ENCODE measurements around the gene CLDN14.

The CLDN14 gene

DNA sequence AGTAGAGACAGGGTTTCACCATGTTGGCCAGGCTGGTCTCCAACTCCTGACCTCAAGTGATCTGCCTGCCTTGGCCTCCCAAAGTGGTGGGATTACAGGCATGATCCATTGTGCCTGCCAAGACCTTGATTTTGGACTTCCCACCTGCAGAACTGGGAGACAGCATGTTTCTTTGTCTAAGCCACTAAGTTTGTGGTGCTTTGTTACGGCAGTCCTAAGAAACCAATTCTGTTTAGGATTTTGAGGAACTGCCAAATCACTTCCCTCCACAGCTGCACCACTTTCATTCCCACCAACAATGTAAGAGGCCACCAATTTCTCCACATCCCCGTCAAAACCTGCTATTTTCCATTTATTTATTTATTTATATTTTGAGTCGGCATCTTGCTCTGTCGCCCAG, 48.7 kb downstream of the CLDN14 start:
- no peak for DNase-seq

- no peak for DNase-seq
These were observed 49.1 kb downstream of the CLDN14 start for GRCh38 chr21:36430841-36431240.

GRCh38 chr21:36429947-36430546, 49.9 kb downstream of the CLDN14 start:
- peak; percentile 98 for DNase-seq

DNA sequence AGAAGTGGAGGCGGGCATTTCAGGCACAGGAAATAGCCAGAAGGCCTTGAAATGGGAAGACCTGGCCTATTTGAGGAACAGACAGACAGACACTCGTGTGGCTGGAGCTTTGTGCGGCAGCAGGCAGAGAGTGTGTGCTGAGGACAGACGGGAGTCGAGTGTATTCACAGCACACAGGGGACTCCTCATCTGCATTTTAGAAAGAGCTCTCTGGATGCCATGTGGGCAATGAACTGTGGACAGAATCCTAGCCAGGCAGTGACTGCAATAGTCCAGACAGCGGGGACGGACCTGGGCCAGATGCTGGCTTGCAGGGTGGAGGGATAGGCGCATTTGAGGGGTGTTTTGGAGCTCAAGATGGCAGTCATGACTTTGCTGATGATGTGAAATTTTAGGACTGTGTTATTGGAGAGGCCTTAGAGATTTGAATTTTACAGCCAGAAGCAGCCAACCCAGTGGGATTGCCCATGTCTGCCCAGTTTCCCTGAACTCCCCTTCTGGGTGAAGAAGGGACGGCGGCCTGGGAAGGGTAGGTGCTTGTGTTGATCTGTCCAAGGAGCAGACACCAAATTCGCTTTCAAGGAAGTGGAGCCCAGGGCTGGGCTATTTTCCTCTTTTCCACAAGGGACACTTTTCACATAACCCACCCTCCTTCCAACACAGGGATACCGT, 51.0 kb downstream of the CLDN14 start:
- no peak for DNase-seq

DNA sequence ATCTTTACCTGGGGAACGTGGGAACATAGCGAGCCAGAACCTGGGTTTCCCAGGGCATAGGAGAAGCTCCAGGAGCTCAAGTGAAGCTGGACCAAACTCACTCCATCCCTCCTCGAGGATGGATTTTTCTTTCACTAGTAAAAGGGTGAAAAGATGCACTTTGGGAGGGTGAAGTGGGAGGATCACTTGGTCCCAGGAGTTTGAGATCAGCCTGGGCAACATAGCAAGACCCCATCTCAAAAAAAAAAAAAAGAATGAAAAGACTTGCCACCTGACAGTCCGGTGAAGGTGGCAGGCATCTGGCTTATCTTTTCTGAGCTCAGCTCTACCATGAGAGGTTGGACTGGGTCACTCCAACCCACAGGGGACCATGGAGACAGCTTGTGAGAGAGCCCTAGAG, 52.4 kb downstream of the CLDN14 start:
- no peak for DNase-seq

DNA sequence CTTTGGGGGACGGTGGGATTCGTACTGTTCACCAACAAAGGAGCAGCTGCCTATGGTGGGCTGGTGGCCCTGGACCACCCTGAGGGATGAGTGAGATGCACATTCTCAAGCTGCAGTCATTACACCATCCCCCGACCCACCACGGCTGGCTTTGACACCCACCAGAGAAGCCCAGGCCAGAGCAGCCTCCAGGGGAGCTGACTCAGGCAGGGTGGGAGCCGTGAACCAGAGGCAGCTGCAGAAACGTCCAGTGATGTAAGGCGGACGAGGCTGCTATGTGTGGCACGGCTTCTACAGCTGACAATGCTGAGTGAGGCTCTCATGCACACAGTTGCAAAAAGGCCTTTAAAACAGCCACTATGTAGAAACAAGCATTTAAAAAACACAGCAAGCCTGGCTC, 54.6 kb downstream of the CLDN14 start:
- DNase-seq = peak; percentile 73

GRCh38 chr21:36424592-36424991, 55.3 kb downstream of the CLDN14 start:
- DNase-seq = no peak

GRCh38 chr21:36423771-36424433, 56.0 kb downstream of the CLDN14 start:
- no peak for DNase-seq

- DNase-seq = peak; percentile 61
These were observed 57.4 kb downstream of the CLDN14 start for GRCh38 chr21:36422279-36423098.

DNA sequence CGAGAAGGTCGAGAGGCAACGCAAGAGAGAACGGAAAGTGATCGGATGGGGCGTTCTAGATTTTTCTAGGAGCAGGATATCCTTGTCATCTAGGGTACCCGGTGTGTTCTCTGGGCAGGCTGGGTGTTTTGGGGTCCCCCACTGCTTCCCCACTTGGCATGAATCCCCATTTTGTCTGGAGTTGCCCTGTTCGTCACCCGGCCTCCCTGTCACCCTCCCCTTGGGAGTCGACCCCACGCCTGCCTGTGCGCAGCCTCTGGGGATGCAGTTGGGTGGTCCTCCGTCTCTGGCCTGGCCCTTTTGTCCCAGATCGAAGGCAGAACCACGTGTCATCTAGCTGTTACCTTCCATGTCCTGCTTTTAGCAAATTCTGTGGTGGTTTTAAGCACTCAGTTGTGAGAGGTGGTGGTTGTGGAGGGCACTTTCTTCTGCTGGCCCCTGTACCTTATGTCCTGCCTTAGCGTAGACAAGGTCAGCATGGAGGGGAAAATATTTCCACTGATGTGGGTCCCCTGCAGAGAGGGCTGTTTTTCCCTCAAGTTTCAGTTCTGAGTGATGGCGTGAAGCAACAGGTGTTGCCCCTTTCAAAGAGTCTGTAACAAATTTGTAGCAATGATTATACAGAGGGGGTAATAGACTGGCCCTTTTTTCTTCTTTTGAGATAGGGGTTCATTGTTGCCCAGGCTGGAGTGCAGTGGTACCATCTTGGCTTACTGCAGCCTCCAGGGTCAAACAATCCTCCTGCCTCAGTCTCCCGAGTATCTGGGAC, 59.2 kb downstream of the CLDN14 start:
- DNase-seq = no peak

DNA sequence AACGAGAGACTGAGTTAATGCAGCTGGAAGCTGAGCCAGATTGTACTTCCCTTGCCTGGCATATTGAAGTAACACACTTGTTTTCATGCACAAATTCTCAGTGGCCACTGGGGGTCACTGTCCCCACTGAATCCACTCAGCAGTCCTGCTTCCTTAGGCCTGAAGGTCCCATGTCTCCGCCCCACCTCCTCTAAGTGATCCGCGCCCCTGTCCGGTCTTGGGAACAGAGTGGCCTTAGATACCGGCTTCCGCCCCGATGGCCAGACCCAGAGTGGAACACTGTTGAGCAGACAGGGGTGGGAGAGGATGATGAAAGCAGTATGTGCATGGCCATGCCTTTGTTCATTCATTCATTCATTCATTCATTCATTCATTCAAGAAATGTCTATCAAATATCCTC, 59.9 kb downstream of the CLDN14 start:
- DNase-seq = peak; percentile 84

DNA sequence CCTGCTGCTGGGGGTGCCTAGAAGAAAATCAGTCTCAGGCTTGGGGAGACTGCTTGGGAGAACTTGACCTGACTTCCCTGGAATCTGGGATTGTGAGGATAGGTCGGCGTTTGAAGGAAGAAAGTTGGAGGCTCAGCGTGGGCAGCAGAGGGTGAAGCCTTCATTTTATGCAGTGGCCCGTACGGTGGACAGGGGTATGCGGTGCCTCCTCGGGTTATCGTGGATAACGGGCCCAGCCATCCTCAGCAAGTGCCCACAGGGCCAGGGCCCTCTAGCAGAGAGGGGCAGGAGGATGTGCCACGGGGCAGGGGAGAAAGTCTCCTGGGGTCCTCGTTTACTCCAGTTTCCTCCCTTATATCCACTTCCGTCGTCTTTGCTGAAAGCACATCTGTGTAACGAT, 60.7 kb downstream of the CLDN14 start:
- DNase-seq = no peak

GRCh38 chr21:36415375-36415774, 64.5 kb downstream of the CLDN14 start:
- DNase-seq = no peak

- no peak for DNase-seq
These were observed 67.0 kb downstream of the CLDN14 start for GRCh38 chr21:36412916-36413315.

- DNase-seq = no peak
These were observed 68.6 kb downstream of the CLDN14 start for GRCh38 chr21:36411301-36411700.

All from fibroblast of skin of abdomen (primary cell).